HUES64 (cell line): ENCODE measurements around the gene BMPR1A.

Experiments used
- H3K27ac ChIP-seq: 2 replicates; pipeline ENCODE4 v1.7.0; 2013; ENCODE audit warnings: low read depth, low read length, inconsistent platforms
- H3K27me3 ChIP-seq: 2 replicates; pipeline ENCODE4 v1.6.1; 2013; ENCODE audit warnings: mild to moderate bottlenecking, low read length; ENCODE audit not compliant: insufficient read depth
- H3K36me3 ChIP-seq: 2 replicates; pipeline ENCODE4 v1.6.1; 2013; ENCODE audit warnings: mild to moderate bottlenecking, low read length; ENCODE audit not compliant: insufficient read depth
- H3K4me1 ChIP-seq: 2 replicates; pipeline ENCODE4 v1.6.1; 2013; ENCODE audit warnings: mild to moderate bottlenecking, low read length, moderate library complexity; ENCODE audit not compliant: insufficient read depth
- H3K4me3 ChIP-seq: 2 replicates; pipeline ENCODE4 v1.5.1; 2013; ENCODE audit warnings: mild to moderate bottlenecking, low read length, moderate library complexity
- H3K9ac ChIP-seq: 2 replicates; pipeline ENCODE4 v1.6.1; 2013; ENCODE audit warnings: mild to moderate bottlenecking, low read depth, low read length
- H3K9me3 ChIP-seq: 2 replicates; pipeline ENCODE4 v1.6.1; 2013; ENCODE audit warnings: low read depth, low read length; ENCODE audit not compliant: insufficient read depth
- WGBS: fragments of 150-250, 120-280 bp; methylation state at CpG from one replicate; pipeline ENCODE4 v1.1.7; 2013; ENCODE audit warnings: missing lambda C conversion rate; 5-methylcytosine and 5-hydroxymethylcytosine counted together

Gene BMPR1A

DNA sequence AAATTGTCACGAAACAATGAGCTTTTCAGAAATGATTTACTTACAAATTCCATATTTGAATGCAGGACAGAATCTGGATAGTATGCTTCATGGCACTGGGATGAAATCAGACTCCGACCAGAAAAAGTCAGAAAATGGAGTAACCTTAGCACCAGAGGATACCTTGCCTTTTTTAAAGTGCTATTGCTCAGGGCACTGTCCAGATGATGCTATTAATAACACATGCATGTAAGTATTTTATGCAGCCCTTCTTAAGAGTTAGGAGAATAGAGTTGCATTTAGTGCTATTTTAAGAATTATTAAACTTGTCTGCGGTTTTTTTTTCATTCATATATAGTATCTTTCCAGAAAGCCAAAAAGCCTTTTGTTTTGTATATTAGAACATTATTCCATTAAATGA lies 133.6 kb downstream of the BMPR1A start:
- no peaks in the 10 kb centered on the region for H3K9me3 ChIP-seq
- no peak overlapping the region for H3K4me3 ChIP-seq
- no peaks in the 10 kb centered on the region for H3K27me3 ChIP-seq
- H3K4me1 ChIP-seq, result peaks cover 4% of the 10 kb centered on the region; the same call in 1 of the 2 replicates
- peaks cover 63% of the 10 kb centered on the region for H3K36me3 ChIP-seq
- H3K9ac ChIP-seq, result no peak overlapping the region
- 90% methylated on average over 2 of the region's 3 CpGs for WGBS
- H3K27ac ChIP-seq, result no peak overlapping the region

DNA sequence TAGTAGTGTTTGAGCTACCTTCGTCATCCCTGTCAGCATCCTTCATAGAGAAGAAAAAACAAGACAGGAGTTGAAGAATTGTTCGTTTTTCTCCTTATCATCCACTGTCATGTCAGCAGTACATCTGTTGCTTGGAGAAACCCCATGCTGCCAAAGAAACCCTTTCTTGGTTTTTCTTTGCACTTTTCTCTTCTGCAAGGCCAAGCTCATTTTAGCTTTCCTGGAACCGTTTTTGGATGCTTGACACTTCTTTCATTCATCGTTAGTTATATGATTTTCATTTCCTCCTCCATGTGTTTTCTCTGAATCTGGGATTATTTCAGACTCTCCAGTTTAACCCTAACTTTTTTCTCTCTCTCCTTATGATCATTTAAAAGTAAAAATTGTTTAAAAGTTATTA lies 142.1 kb downstream of the BMPR1A start:
- Histone ChIP-seq H3K27me3 (no peaks in the 10 kb centered on the region), H3K4me1 (peaks cover 10% of the 10 kb centered on the region), H3K9ac (no peak overlapping the region), H3K9me3 (no peaks in the 10 kb centered on the region), H3K4me3 (no peak overlapping the region), H3K27ac (no peak overlapping the region), H3K36me3 (peaks cover 66% of the 10 kb centered on the region)
- 90% methylated on average over 4 of the region's 4 CpGs for WGBS

GRCh38 chr10:86899132-86899531 lies 142.7 kb downstream of the BMPR1A start:
- Histone ChIP-seq H3K4me3 (no peak overlapping the region), H3K9me3 (no peaks in the 10 kb centered on the region), H3K9ac (no peak overlapping the region), H3K4me1 (peaks cover 10% of the 10 kb centered on the region), H3K36me3 (peaks cover 65% of the 10 kb centered on the region), H3K27me3 (no peaks in the 10 kb centered on the region), H3K27ac (peak overlapping the region; percentile 39; the same call in 1 of the 2 replicates)
- WGBS, result 57% methylated on average over 6 of the region's 6 CpGs

- Histone ChIP-seq H3K27me3 (no peaks in the 10 kb centered on the region), H3K9me3 (no peaks in the 10 kb centered on the region), H3K36me3 (peaks cover 65% of the 10 kb centered on the region), H3K4me3 (no peak overlapping the region), H3K4me1 (peaks cover 10% of the 10 kb centered on the region), H3K9ac (no peak overlapping the region), H3K27ac (no peak overlapping the region)
- 75% methylated on average over 8 of the region's 9 CpGs for WGBS
These were observed 143.4 kb downstream of the BMPR1A start for GRCh38 chr10:86899670-86900276.

GRCh38 chr10:86900955-86901354 lies 144.5 kb downstream of the BMPR1A start:
- H3K9me3 ChIP-seq, result no peaks in the 10 kb centered on the region
- no peak overlapping the region for H3K4me3 ChIP-seq
- H3K27me3 ChIP-seq, result no peaks in the 10 kb centered on the region
- peaks cover 69% of the 10 kb centered on the region for H3K36me3 ChIP-seq
- 94% methylated on average over 2 of the region's 2 CpGs for WGBS
- H3K27ac ChIP-seq, result no peak overlapping the region
- H3K9ac ChIP-seq, result no peak overlapping the region
- peaks cover 10% of the 10 kb centered on the region for H3K4me1 ChIP-seq

DNA sequence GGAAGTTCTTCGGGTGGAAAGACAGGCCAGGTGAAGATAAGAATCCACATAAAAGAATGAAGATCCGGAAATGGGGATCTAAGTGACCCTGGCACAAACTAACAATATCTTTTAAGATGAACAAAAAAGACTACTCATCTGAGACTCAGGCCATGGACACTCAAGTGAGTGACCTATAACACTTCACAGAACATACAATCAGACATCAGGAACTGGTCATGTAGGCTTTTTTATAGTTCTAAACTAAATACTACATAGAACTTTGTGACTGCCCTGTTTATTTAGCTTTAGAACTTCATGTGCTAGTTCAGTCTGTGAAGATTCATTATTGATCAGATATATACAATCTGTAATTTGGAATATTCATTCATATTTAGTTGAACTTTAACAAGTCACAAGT lies 148.2 kb downstream of the BMPR1A start:
- Histone ChIP-seq H3K4me3 (no peak overlapping the region), H3K4me1 (peaks cover under 1% of the 10 kb centered on the region; the same call in 1 of the 2 replicates), H3K27ac (no peak overlapping the region), H3K9me3 (no peaks in the 10 kb centered on the region), H3K36me3 (peaks cover 91% of the 10 kb centered on the region), H3K9ac (no peak overlapping the region), H3K27me3 (no peaks in the 10 kb centered on the region)
- WGBS, result 100% methylated on average over 2 of the region's 2 CpGs

GRCh38 chr10:86905429-86905828 lies 149.0 kb downstream of the BMPR1A start:
- H3K27me3 ChIP-seq, result no peaks in the 10 kb centered on the region
- peaks cover 92% of the 10 kb centered on the region for H3K36me3 ChIP-seq
- WGBS, result 95% methylated on average over 1 of the region's 1 CpG
- H3K4me1 ChIP-seq, result no peaks in the 10 kb centered on the region
- H3K9ac ChIP-seq, result no peak overlapping the region
- H3K27ac ChIP-seq, result no peak overlapping the region
- H3K4me3 ChIP-seq, result no peak overlapping the region
- no peaks in the 10 kb centered on the region for H3K9me3 ChIP-seq

GRCh38 chr10:86914734-86915133 lies 158.3 kb downstream of the BMPR1A start:
- peaks cover 96% of the 10 kb centered on the region for H3K36me3 ChIP-seq
- H3K4me3 ChIP-seq, result no peak overlapping the region
- no peak overlapping the region for H3K9ac ChIP-seq
- H3K27me3 ChIP-seq, result no peaks in the 10 kb centered on the region
- H3K27ac ChIP-seq, result no peak overlapping the region
- 100% methylated on average over 1 of the region's 1 CpG for WGBS
- H3K9me3 ChIP-seq, result no peaks in the 10 kb centered on the region
- no peaks in the 10 kb centered on the region for H3K4me1 ChIP-seq

DNA sequence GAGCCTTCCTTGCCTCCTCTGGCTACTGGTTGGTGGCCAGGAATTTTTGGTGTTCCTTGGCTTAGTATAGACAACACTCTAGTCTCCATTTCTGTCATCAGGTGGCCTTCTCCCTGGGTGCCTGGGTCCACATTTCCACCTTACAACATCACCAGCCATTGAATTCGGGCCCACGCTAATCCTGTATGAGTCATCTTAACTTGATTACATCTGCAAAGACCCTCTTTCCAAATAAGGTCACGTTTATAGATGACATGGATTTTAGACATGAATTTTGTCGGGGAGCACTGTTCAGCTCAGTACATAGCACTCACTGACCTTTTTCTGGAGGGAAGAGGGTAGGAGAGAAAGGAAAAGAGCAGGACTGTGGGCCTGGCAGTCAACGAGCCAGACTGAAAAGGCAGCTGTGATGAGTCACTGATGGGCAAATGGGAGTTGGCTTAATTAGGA lies 161.6 kb downstream of the BMPR1A start:
- 92% methylated on average over 5 of the region's 5 CpGs for WGBS
- H3K4me3 ChIP-seq, result no peak overlapping the region
- H3K9ac ChIP-seq, result no peak overlapping the region
- no peaks in the 10 kb centered on the region for H3K9me3 ChIP-seq
- H3K27me3 ChIP-seq, result no peaks in the 10 kb centered on the region
- no peaks in the 10 kb centered on the region for H3K4me1 ChIP-seq
- peaks cover 99% of the 10 kb centered on the region for H3K36me3 ChIP-seq
- peak overlapping the region; percentile 60 for H3K27ac ChIP-seq

DNA sequence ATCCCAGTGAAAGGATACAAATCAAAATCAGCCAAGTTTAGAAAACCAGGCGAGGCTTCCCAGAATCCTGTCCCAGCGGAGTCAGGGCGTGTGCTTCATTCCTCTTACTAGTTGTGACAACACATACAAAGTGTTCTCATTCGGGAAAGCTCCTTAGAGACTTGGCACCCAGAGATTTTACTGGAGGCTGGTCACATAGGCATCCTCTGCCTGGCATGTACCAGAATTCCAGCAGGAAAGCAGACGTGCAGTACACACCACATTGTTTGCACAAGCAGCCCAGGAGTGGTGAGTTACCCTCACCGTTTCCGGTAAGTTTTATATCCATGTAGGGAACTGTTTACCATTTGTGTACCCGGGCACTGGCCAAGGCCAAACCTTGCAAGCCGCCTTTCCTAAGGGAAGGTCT lies 166.1 kb downstream of the BMPR1A start:
- H3K36me3 ChIP-seq, result peaks cover 90% of the 10 kb centered on the region
- no peaks in the 10 kb centered on the region for H3K27me3 ChIP-seq
- no peak overlapping the region for H3K4me3 ChIP-seq
- H3K9ac ChIP-seq, result no peak overlapping the region
- no peaks in the 10 kb centered on the region for H3K4me1 ChIP-seq
- H3K9me3 ChIP-seq, result no peaks in the 10 kb centered on the region
- 94% methylated on average over 9 of the region's 9 CpGs for WGBS
- no peak overlapping the region for H3K27ac ChIP-seq

GRCh38 chr10:86929468-86930380 lies 173.3 kb downstream of the BMPR1A start:
- Histone ChIP-seq H3K27ac (no peak overlapping the region), H3K9me3 (no peaks in the 10 kb centered on the region), H3K4me3 (no peak overlapping the region), H3K4me1 (no peaks in the 10 kb centered on the region), H3K9ac (no peak overlapping the region), H3K36me3 (peaks cover 69% of the 10 kb centered on the region), H3K27me3 (no peaks in the 10 kb centered on the region)
- WGBS, result 93% methylated on average over 15 of the region's 15 CpGs
